Neural cell (in vitro differentiated cells): ENCODE results near the gene SGCB.

Experiments used
- EZH2 ChIP-seq: fragments of 200-600, 300-800 bp; shearing (Covaris generic), sonication (generic); IDR thresholded peaks from 2 replicates; pipeline ENCODE4 v1.6.1; 2014; ENCODE audit warnings: antibody characterized with exemption, low read length, borderline replicate concordance, mild to moderate bottlenecking; ENCODE audit not compliant: insufficient read depth, poor library complexity, severe bottlenecking
- POLR2AphosphoS5 ChIP-seq: IDR thresholded peaks from 2 replicates; pipeline ENCODE4 v1.6.1; 2012
- SMC3 ChIP-seq: fragments of 450-650 bp; conservative IDR thresholded peaks from 2 replicates; pipeline ENCODE4 v1.6.1; 2014; ENCODE audit warnings: antibody characterized with exemption, mild to moderate bottlenecking, moderate library complexity; ENCODE audit not compliant: poor library complexity
- TF ChIP-seq, protein P1 (sequence below): fragments of 450-650 bp; IDR thresholded peaks from 2 replicates; pipeline ENCODE4 v1.5.1; 2014; ENCODE audit warnings: antibody characterized with exemption, mild to moderate bottlenecking, moderate library complexity; ENCODE audit not compliant: poor library complexity, severe bottlenecking

DNA sequence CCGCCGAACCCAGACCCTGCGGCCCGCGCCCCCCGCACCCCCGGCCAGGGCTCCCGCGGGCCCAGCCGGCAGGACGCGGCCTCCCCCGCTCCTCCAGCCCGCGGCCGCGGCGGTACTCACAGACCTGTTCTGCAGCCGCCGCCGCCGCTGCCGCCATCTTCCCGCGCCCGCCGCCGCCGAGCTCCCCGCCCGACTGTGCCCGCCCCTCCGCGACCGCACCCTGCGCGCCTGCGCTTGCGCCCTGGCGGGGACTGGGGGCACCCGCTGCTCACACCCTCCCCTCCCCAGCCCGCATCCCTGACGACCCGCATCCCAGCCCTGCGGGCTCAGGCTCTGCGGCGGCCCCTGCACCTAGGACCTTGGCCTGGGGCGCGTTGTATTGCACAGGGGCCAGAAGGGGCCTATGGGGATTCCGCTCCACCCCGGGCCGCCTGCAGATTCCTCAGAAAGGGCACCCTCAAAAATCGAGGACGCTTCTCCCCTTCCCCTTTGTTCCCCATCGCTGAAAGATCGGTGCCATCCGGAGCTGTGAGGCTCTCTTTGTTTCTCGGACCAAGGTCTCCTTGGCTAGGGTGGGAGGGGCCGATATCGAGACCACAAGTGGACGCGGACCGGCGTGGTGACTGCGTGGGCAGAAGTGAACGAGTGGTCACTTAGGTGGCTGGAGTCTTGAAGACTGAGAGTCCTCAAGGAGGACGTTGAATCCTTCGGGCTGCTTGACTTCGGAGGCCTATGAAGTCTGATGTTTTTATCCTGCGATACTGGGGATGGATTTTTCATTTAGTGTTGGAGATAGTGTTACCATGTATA is at the start of gene SGCB:
- TF ChIP-seq, protein P1, sequence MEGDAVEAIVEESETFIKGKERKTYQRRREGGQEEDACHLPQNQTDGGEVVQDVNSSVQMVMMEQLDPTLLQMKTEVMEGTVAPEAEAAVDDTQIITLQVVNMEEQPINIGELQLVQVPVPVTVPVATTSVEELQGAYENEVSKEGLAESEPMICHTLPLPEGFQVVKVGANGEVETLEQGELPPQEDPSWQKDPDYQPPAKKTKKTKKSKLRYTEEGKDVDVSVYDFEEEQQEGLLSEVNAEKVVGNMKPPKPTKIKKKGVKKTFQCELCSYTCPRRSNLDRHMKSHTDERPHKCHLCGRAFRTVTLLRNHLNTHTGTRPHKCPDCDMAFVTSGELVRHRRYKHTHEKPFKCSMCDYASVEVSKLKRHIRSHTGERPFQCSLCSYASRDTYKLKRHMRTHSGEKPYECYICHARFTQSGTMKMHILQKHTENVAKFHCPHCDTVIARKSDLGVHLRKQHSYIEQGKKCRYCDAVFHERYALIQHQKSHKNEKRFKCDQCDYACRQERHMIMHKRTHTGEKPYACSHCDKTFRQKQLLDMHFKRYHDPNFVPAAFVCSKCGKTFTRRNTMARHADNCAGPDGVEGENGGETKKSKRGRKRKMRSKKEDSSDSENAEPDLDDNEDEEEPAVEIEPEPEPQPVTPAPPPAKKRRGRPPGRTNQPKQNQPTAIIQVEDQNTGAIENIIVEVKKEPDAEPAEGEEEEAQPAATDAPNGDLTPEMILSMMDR: no peak
- TF ChIP-seq POLR2AphosphoS5 (peak; percentile 88), SMC3 (no peak), EZH2 (no peak)
